ENCODE data around the gene XPC.
A peak's percentile ranks its signal among the peaks of the same experiment; 100 is the strongest.
"Not testable (repeated sequence)": the region's sequence is repeated elsewhere in the genome, so short reads cannot be mapped to it uniquely, and the experiment has no call there.

Gene XPC

GRCh38 chr3:14178247-14179113 lies at the start of gene XPC, which contains the start of gene LSM3:
TSS of gene XPC (minus strand) at chr3:14178601. CDS start at chr3:14178568, 33 bp downstream.
TSS of gene LSM3 (plus strand) at chr3:14178817. CDS start at chr3:14178861, 44 bp downstream.
- peak; percentile 96 to 99 (median 98) for DNase-seq

- no peak for DNase-seq
Measured at GRCh38 chr3:14227856-14228255, 49.5 kb upstream of the XPC start.

GRCh38 chr3:14226351-14226750 lies 48.0 kb upstream of the XPC start:
- DNase-seq: not testable (repeated sequence)

GRCh38 chr3:14225421-14225820 lies 47.0 kb upstream of the XPC start:
- DNase-seq: no peak

GRCh38 chr3:14224895-14225294 lies 46.5 kb upstream of the XPC start:
- DNase-seq: no peak

GRCh38 chr3:14223595-14223994 lies 45.2 kb upstream of the XPC start:
- DNase-seq: no peak

GRCh38 chr3:14222900-14223594 lies 44.6 kb upstream of the XPC start:
- no peak for DNase-seq

GRCh38 chr3:14222457-14222856 lies 44.1 kb upstream of the XPC start:
- no peak for DNase-seq

GRCh38 chr3:14221902-14222301 lies 43.5 kb upstream of the XPC start:
- no peak for DNase-seq

- no peak for DNase-seq
Measured at GRCh38 chr3:14220933-14221332, 42.5 kb upstream of the XPC start.

GRCh38 chr3:14218355-14218754 lies 40.0 kb upstream of the XPC start:
- DNase-seq: no peak

- peak in 5 of 6 experiments; percentile 11 to 77 (median 53) for DNase-seq
Measured at GRCh38 chr3:14216257-14217048, 38.1 kb upstream of the XPC start.

GRCh38 chr3:14214764-14215163 lies 36.4 kb upstream of the XPC start:
- DNase-seq: no peak

GRCh38 chr3:14213066-14213774 lies 34.8 kb upstream of the XPC start:
- no peak for DNase-seq

GRCh38 chr3:14212032-14212431 lies 33.6 kb upstream of the XPC start:
- no peak for DNase-seq

GRCh38 chr3:14211621-14212020 lies 33.2 kb upstream of the XPC start:
- DNase-seq: no peak

GRCh38 chr3:14210843-14211594 lies 32.6 kb upstream of the XPC start:
- DNase-seq: no peak

GRCh38 chr3:14210290-14210688 lies 31.9 kb upstream of the XPC start:
- no peak for DNase-seq

GRCh38 chr3:14209581-14210289 lies 31.3 kb upstream of the XPC start:
- DNase-seq: no peak

- no peak for DNase-seq
Measured at GRCh38 chr3:14208977-14209394, 30.6 kb upstream of the XPC start.

GRCh38 chr3:14208168-14208567 lies 29.8 kb upstream of the XPC start:
- DNase-seq: no peak
